A549 (cell line): ENCODE measurements around the gene ENPP1.

Source experiments
- CTCF ChIP-seq: fragments of >200 bp; sonication (Bioruptor Twin); formaldehyde crosslinking; IDR thresholded peaks from 3 replicates; pipeline ENCODE4 v1.5.1; 2016
- EHMT2 ChIP-seq: fragments of 200-600 bp; sonication (generic); IDR thresholded peaks from 2 replicates; pipeline ENCODE4 v1.6.1; 2016; ENCODE audit warnings: antibody characterized with exemption, low read depth, mild to moderate bottlenecking, moderate library complexity
- EP300 ChIP-seq, 2 experiments: fragments of >200 bp; sonication (Bioruptor Twin); formaldehyde crosslinking; IDR thresholded peaks; 2 replicates in 1 of 2; 3 replicates in 1 of 2; pipeline ENCODE4 v1.6.1; 2016 to 2017
- MYC ChIP-seq: IDR thresholded peaks from 2 replicates; pipeline ENCODE4 v1.6.1; 2012; ENCODE audit warnings: mild to moderate bottlenecking, inconsistent platforms, low read length, improper control_type of control experiment, borderline replicate concordance
- POLR2A ChIP-seq: IDR thresholded peaks from 2 replicates; pipeline ENCODE4 v1.6.1; 2012; ENCODE audit warnings: mild to moderate bottlenecking, low read length
- RAD21 ChIP-seq, 2 experiments: fragments of >200 bp in 1 of 2; sonication (Bioruptor Twin) in 1 of 2; formaldehyde crosslinking in 1 of 2; IDR thresholded peaks in 1 of 2; conservative IDR thresholded peaks in 1 of 2; 2 replicates in 1 of 2; 3 replicates in 1 of 2; pipeline ENCODE4 v1.6.1; 2012 to 2018; ENCODE audit warnings: inconsistent platforms in 1 of 2
- RFX5 ChIP-seq: fragments of 450-650 bp; IDR thresholded peaks from 2 replicates; pipeline ENCODE4 v1.7.1; 2014; ENCODE audit warnings: antibody characterized with exemption, mild to moderate bottlenecking, moderate library complexity
- SMC3 ChIP-seq: fragments of >200 bp; sonication (Bioruptor Twin); formaldehyde crosslinking; IDR thresholded peaks from 3 replicates; pipeline ENCODE4 v1.6.1; 2018; ENCODE audit warnings: inconsistent platforms
- SREBF2 ChIP-seq: fragments of 450-650 bp; IDR thresholded peaks from 2 replicates; pipeline ENCODE4 v1.6.1; 2014; ENCODE audit warnings: mild to moderate bottlenecking, moderate library complexity
- ZSCAN20 ChIP-seq: fragments of 250-450 bp; sonication (Bioruptor Pico); IDR thresholded peaks from 2 replicates; pipeline ENCODE4 v1.8.0; 2022; ENCODE audit warnings: mild to moderate bottlenecking, moderate library complexity
- TF ChIP-seq, protein P1 (sequence below): fragments of 200-600 bp; sonication (generic); IDR thresholded peaks from 2 replicates; pipeline ENCODE4 v1.6.1; 2016; ENCODE audit warnings: antibody characterized with exemption, mild to moderate bottlenecking, moderate library complexity
- TF ChIP-seq, protein P2 (sequence below): IDR thresholded peaks from 2 replicates; pipeline ENCODE4 v1.6.1; 2012
- TF ChIP-seq, protein P3 (sequence below): fragments of >200 bp; sonication (Bioruptor Twin); formaldehyde crosslinking; IDR thresholded peaks from 2 replicates; pipeline ENCODE4 v1.6.1; 2016
- TF ChIP-seq, protein P4 (sequence below): fragments of 250-450 bp; sonication (Bioruptor Pico); IDR thresholded peaks from 2 replicates; pipeline ENCODE4 v1.5.0; 2020; ENCODE audit warnings: low read depth, mild to moderate bottlenecking, moderate library complexity

DNA sequence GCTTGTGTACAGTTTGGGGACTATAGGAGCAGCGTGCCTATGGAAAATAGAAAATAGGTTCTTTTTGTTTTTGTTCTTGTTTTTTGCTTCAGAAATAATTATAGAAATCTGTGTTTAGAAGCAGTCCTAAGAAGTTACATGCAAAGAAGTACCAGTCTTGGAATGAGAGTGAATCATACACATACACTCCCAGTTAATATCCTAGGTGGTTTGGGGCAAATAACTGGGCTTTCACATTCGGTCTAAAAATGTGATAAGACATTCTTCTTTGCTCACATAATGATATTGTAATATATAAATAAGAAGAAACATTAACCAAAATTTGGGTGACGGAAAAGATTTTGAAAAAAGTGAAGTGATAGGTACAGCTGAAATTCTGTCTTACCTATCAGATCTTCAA is 61.0 kb downstream of the ENPP1 start:
- TF ChIP-seq CTCF (no peak), ZSCAN20 (CRISPR knock-in tag) (no peak), SMC3 (no peak), MYC (no peak), RAD21 (conservative IDR thresholded peaks at IDR 0.05 in 1 of 2, IDR thresholded peaks at IDR 0.05 in 1 of 2) (no peak), RFX5 (no peak), EHMT2 (no peak), POLR2A (no peak), EP300 (IDR thresholded peaks at IDR 0.05) (no peak), SREBF2 (no peak)
- TF ChIP-seq, protein P1, sequence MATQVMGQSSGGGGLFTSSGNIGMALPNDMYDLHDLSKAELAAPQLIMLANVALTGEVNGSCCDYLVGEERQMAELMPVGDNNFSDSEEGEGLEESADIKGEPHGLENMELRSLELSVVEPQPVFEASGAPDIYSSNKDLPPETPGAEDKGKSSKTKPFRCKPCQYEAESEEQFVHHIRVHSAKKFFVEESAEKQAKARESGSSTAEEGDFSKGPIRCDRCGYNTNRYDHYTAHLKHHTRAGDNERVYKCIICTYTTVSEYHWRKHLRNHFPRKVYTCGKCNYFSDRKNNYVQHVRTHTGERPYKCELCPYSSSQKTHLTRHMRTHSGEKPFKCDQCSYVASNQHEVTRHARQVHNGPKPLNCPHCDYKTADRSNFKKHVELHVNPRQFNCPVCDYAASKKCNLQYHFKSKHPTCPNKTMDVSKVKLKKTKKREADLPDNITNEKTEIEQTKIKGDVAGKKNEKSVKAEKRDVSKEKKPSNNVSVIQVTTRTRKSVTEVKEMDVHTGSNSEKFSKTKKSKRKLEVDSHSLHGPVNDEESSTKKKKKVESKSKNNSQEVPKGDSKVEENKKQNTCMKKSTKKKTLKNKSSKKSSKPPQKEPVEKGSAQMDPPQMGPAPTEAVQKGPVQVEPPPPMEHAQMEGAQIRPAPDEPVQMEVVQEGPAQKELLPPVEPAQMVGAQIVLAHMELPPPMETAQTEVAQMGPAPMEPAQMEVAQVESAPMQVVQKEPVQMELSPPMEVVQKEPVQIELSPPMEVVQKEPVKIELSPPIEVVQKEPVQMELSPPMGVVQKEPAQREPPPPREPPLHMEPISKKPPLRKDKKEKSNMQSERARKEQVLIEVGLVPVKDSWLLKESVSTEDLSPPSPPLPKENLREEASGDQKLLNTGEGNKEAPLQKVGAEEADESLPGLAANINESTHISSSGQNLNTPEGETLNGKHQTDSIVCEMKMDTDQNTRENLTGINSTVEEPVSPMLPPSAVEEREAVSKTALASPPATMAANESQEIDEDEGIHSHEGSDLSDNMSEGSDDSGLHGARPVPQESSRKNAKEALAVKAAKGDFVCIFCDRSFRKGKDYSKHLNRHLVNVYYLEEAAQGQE = no peak
- TF ChIP-seq, protein P2, sequence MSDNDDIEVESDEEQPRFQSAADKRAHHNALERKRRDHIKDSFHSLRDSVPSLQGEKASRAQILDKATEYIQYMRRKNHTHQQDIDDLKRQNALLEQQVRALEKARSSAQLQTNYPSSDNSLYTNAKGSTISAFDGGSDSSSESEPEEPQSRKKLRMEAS = no peak
- TF ChIP-seq, protein P3, sequence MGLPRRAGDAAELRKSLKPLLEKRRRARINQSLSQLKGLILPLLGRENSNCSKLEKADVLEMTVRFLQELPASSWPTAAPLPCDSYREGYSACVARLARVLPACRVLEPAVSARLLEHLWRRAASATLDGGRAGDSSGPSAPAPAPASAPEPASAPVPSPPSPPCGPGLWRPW = no peak
- TF ChIP-seq, protein P4, sequence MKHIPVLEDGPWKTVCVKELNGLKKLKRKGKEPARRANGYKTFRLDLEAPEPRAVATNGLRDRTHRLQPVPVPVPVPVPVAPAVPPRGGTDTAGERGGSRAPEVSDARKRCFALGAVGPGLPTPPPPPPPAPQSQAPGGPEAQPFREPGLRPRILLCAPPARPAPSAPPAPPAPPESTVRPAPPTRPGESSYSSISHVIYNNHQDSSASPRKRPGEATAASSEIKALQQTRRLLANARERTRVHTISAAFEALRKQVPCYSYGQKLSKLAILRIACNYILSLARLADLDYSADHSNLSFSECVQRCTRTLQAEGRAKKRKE = no peak
